Heart right ventricle (tissue), 16 donors: ENCODE measurements around the gene AFF1. TPM values are rescaled to one million over a fixed set of nuclear protein-coding genes. Genes with fewer than 3 reads are reported as not detected.

Experiments used
- ATAC-seq, 8 donors: fragments of 200-7000 bp; cut with Tn5 transposase; one replicate each; pipeline ENCODE4 v1.9.1; 2020; ENCODE audit warnings: mild to moderate bottlenecking in 8 of 8, moderate library complexity in 8 of 8, moderate number of reproducible peaks in 1 of 8
- DNase-seq, 2 donors: peaks; one replicate each; pipeline ENCODE4 v3.0.0-alpha.2; 2020
- H3K27ac ChIP-seq, 10 donors: fragments of 200-600 bp; sonication (generic) in 2 of 10; one replicate each; pipeline versions ENCODE4 v1.5.0 to v1.8.0; 2020 to 2022; ENCODE audit warnings: mild to moderate bottlenecking in 3 of 10
- H3K27me3 ChIP-seq, 7 donors: fragments of 200-600 bp; one replicate each; pipeline ENCODE4 v1.8.0; 2021 to 2022; ENCODE audit warnings: mild to moderate bottlenecking in 2 of 7
- H3K36me3 ChIP-seq, 9 donors: fragments of 200-600 bp; sonication (generic) in 1 of 9; one replicate each; pipeline versions ENCODE4 v1.5.0 to v1.8.0; 2020 to 2022; ENCODE audit warnings: mild to moderate bottlenecking in 2 of 9
- H3K4me1 ChIP-seq, 9 donors: fragments of 200-600 bp; sonication (generic) in 1 of 9; one replicate each; pipeline versions ENCODE4 v1.5.0 to v1.8.0; 2020 to 2022; ENCODE audit warnings: mild to moderate bottlenecking in 4 of 9
- H3K4me3 ChIP-seq, 10 donors: fragments of 200-600 bp; sonication (generic) in 2 of 10; one replicate each; pipeline versions ENCODE4 v1.5.0 to v1.8.0; 2020 to 2022; ENCODE audit warnings: mild to moderate bottlenecking in 7 of 10, moderate library complexity in 2 of 10
- H3K9me3 ChIP-seq, 11 donors: fragments of 200-600 bp in 10 of 11; sonication (generic) in 2 of 11; one replicate each; pipeline versions ENCODE4 v1.5.0 to v1.8.0; 2013 to 2022; ENCODE audit warnings: mild to moderate bottlenecking in 2 of 11, control low read depth in 1 of 11, moderate library complexity in 1 of 11
- WGBS, 2 donors: extraction: QIAGEN DNeasy Blood & Tissue Kit; methylation state at CpG; one replicate each; pipeline ENCODE4 v1.1.7; 2013; ENCODE audit warnings: inconsistent platforms in 1 of 2; 5-methylcytosine and 5-hydroxymethylcytosine counted together
- intact Hi-C, 10 donors: fragments of 100-400 bp; cut with DNase I; formaldehyde crosslinking; loops; one replicate each; pipeline versions ENCODE4 v1.11.1 to v1.14.2; 2022
- polyA plus RNA-seq, 2 donors: library from polyadenylated mRNA; stranded (reverse); fragments of 200-250 nt; gene quantifications; one replicate each; pipeline ENCODE4 v1.2.3, GENCODE V29; 2013
- total RNA-seq, 10 donors: library from RNA; stranded (reverse); fragmentation: NEBNext Ultra II Directional in 3 of 10; extraction: Animal tissue kit (Norgen Biotek cat#: 25700) in 3 of 10; gene quantifications; one replicate each; pipeline versions ENCODE4 v1.2.1 to v1.2.4, GENCODE V29; 2021 to 2023
- TF ChIP-seq, protein P1 (sequence below), 9 donors: fragments of 200-600 bp; sonication (generic) in 2 of 9; IDR thresholded peaks; one replicate each; pipeline versions ENCODE4 v1.5.0 to v1.8.0; 2021 to 2022; ENCODE audit warnings: antibody characterized with exemption in 9 of 9, mild to moderate bottlenecking in 5 of 9, moderate library complexity in 1 of 9
- donor health status: Arrhythmogenic right ventricular cardiomyopathy.
- donor health status: ischemic (EF 13 %, LVEDD 7.1; RV severe dilation, severe dysfunction).
- donor health status: healthy with polysubstance abuse.
- donor health status: DM: no; HTN: yes; CAD: no.
- donor health status: DM: no; HTN: no; CAD: no.
- donor health status: ischemic (EF 25% LVEDD 6.9; RV normal size, moderate dysfunction).
- donor health status: ischemic (EF 25% LVEDD 5.7; RV mildly dilated, moderate dysfunction).
- donor health status: healthy.
- donor health status: DM: yes; HTN: yes; CAD: no.
- donor health status: Ischemic cardiomyopathy.
- donor health status: ischemic (EF 35%, LVEDD 5.7; RV mildly dilated, moderate dysfunction).
- donor health status: nonischemic (EF 11% LVEDD 7.7; RV severe dilation, severe dysfunction).
- donor health status: DM: yes; HTN: yes; CAD: no.
- donor health status: PGD.
- donor health status: ischemic (EF 29% LVEDD 5.4; RV normal size, mild dysfunction).
- donor health status: nonischemic (EF 23%, LVEDD 6.1; RV moderate dilation, normal function).

Gene AFF1
- total and polyA plus RNA-seq, 12 donors = 44.4 to 90.2 (median 74.5) TPM

DNA sequence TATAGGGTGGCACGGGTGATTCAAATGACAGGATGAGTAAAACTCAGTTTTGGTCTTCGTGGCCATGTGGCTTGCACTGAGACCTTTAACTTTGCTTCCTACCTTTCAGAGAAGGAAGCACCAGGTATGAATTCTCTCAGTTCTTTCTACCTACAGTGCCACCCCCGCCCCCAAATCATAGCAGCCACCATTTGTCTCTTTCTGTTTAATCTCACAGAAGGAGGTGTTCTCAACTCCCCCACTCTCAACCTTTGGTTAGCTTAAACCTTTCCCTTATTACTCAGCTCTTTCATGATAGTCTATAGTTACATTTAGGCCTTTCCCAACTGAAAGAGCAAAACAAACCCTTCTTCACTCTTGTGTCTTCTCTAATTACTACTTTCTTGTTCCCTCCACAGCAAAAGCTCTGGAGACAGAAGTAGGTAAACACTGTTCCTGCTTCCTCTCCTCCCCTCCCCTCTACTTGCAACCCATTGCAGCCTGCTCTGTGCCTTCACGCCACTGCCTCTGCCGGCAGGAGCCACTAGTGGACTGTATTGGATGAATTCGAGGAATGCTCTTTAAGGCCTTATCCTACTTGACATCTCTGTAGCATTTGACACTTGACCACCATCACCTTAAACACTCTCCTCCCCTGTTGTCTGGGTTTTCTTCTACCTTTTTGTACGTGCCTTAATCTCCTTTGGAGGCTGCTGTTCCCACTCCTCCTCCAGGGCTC, 123.7 kb downstream of the AFF1 start:
- peaks cover 19 to 87% (median 71%) of the 10 kb centered on the region in 9 donors for H3K4me1 ChIP-seq
- no peaks in the 10 kb centered on the region for H3K9me3 ChIP-seq
- peaks cover 0 to 22% (median 0%) of the 10 kb centered on the region in 9 donors for H3K36me3 ChIP-seq
- WGBS, 2 donors = 40 to 48% methylated on average over 7 of the region's 7 CpGs
- no peak overlapping the region for H3K4me3 ChIP-seq
- intact Hi-C loops = no loop called here
- DNase-seq (no peak), ATAC-seq (peak in 7 of 8 donors; percentile 37 to 64 (median 57))
- TF ChIP-seq, protein P1, sequence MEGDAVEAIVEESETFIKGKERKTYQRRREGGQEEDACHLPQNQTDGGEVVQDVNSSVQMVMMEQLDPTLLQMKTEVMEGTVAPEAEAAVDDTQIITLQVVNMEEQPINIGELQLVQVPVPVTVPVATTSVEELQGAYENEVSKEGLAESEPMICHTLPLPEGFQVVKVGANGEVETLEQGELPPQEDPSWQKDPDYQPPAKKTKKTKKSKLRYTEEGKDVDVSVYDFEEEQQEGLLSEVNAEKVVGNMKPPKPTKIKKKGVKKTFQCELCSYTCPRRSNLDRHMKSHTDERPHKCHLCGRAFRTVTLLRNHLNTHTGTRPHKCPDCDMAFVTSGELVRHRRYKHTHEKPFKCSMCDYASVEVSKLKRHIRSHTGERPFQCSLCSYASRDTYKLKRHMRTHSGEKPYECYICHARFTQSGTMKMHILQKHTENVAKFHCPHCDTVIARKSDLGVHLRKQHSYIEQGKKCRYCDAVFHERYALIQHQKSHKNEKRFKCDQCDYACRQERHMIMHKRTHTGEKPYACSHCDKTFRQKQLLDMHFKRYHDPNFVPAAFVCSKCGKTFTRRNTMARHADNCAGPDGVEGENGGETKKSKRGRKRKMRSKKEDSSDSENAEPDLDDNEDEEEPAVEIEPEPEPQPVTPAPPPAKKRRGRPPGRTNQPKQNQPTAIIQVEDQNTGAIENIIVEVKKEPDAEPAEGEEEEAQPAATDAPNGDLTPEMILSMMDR (IDR thresholded peaks at IDR 0.05) = peak in 6 of 9 donors; percentile 18 to 57 (median 39)
- H3K27me3 ChIP-seq = no peaks in the 10 kb centered on the region
- H3K27ac ChIP-seq = peak overlapping the region; percentile 49 to 83 (median 66)

DNA sequence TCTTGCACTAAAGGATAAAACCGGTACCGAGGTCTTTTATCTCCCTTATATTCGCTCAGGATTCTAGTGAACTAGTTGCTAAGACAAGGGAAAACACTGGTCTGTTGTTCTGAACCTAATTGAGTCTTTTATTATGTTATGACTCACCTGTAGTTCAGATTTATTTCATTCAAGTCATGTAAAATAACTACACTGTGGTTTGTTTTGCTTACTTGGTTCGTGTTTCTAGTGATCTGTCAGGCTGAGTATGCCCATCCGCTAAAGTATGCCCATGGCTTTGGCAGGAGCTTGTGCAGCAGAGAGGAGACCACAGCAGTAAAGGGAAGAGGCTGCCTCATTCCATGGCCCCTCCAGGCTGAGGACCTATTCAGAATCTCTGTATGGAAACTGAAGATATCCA, 126.1 kb downstream of the AFF1 start:
- peak in 4 of 8 donors; percentile 16 to 51 (median 30) for ATAC-seq

DNA sequence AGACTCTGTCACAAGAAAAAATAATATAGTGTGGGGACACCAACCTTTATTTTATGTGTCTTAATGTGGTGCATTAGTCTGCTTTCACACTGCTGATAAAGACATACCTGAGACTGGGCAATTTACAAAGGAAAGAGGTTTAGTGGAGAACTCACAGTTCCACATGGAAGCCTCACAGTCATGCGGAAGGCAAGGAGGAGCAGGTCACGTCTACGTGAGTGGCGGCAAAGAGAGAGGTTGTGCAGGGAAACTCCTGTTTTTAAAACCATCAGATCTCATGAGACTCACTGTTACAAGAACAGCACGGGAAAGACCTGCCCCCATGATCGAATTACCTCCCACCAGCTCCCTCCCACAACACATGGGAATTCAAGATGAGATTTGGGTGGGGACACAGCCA, 130.2 kb downstream of the AFF1 start:
- peaks cover 0 to 57% (median 38%) of the 10 kb centered on the region in 9 donors for H3K4me1 ChIP-seq
- no peaks in the 10 kb centered on the region for H3K9me3 ChIP-seq
- intact Hi-C loops = no loop called here
- no peak for ATAC-seq
- H3K27me3 ChIP-seq = no peaks in the 10 kb centered on the region
- TF ChIP-seq, protein P1 (IDR thresholded peaks at IDR 0.05) = no peak
- 70 to 72% methylated on average over 6 of the region's 6 CpGs for WGBS, 2 donors
- no peak overlapping the region for H3K4me3 ChIP-seq
- H3K27ac ChIP-seq = no peak overlapping the region
- H3K36me3 ChIP-seq = peaks cover 0 to 17% (median 0%) of the 10 kb centered on the region in 9 donors
- DNase-seq = no peak

More for the DNA sequence above, 126.1 kb downstream of the AFF1 start:
- TF ChIP-seq, protein P1 (IDR thresholded peaks at IDR 0.05) = no peak
- intact Hi-C loops = no loop called here
- H3K27me3 ChIP-seq = no peaks in the 10 kb centered on the region
- 68 to 71% methylated on average over 5 of the region's 5 CpGs for WGBS, 2 donors
- H3K9me3 ChIP-seq = no peaks in the 10 kb centered on the region
- peaks cover 0 to 22% (median 0%) of the 10 kb centered on the region in 9 donors for H3K36me3 ChIP-seq
- peak overlapping the region in 3 of 10 donors; percentile 2 to 25 (median 19) for H3K27ac ChIP-seq
- peaks cover 8 to 68% (median 46%) of the 10 kb centered on the region in 9 donors for H3K4me1 ChIP-seq
- DNase-seq = no peak
- no peak overlapping the region for H3K4me3 ChIP-seq

DNA sequence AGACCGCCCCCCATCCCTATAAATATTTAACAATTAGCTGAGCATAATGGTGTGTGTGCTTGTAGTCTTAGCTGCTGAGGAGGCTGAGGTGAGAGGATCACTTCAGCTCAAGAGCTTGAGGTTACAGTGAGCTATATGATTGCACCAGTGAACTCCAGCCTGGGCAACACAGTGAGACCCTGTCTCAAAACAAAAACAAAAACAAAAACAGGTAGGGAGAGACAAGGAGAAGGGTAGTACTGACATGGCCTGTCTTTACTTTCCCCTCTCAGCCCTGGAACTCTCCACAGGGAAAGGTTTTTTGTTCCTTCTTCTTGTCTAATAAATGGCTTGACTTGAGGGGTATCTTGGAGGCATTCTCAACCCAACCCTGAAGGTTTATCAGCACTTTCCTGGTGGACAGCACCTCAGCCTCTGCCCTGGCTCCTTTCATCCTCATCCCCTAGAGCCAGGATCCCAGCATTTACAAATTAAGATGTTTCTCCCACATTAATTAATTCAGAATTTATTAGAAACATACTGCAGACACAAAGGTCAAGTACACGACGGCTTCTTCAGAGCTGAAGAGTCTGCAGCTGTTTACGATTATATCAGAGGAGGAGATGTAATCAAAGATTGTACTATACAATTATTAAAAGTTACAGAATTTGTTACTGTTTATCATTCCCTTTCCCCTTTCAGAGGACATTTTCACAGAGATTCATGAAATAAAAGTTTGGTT, 131.8 kb downstream of the AFF1 start:
- H3K9me3 ChIP-seq = no peaks in the 10 kb centered on the region
- peaks cover 2 to 55% (median 36%) of the 10 kb centered on the region in 9 donors for H3K4me1 ChIP-seq
- intact Hi-C loops = no loop called here
- 91 to 96% methylated on average over 4 of the region's 4 CpGs for WGBS, 2 donors
- no peaks in the 10 kb centered on the region for H3K27me3 ChIP-seq
- H3K36me3 ChIP-seq = peaks cover 0 to 13% (median 0%) of the 10 kb centered on the region in 9 donors
- no peak for DNase-seq
- TF ChIP-seq, protein P1 (IDR thresholded peaks at IDR 0.05) = no peak
- no peak for ATAC-seq
- H3K4me3 ChIP-seq = no peak overlapping the region
- H3K27ac ChIP-seq = no peak overlapping the region
